GM21423 (cell line): ENCODE measurements around the gene LBH.
A peak's percentile ranks its signal among the peaks of the same experiment; 100 is the strongest.

Source experiments
- ATAC-seq: cut with Tn5 transposase; IDR thresholded peaks from one replicate; pipeline ENCODE4 v1.9.1; 2021; ENCODE audit warnings: mild to moderate bottlenecking, moderate library complexity; ENCODE audit not compliant: unreplicated experiment

Gene LBH

GRCh38 chr2:30272286-30272685 is 41.0 kb downstream of the LBH start:
- no peak for ATAC-seq

GRCh38 chr2:30272761-30273573 is 41.6 kb downstream of the LBH start:
- ATAC-seq, result no peak

GRCh38 chr2:30273574-30273929 is 42.2 kb downstream of the LBH start:
- no peak for ATAC-seq

- no peak for ATAC-seq
Observed at GRCh38 chr2:30275256-30275655, 43.9 kb downstream of the LBH start.

GRCh38 chr2:30276455-30276911 is 45.1 kb downstream of the LBH start:
- ATAC-seq, result no peak

- ATAC-seq, result no peak
Observed at GRCh38 chr2:30277582-30277981, 46.2 kb downstream of the LBH start.

GRCh38 chr2:30278419-30278818 is 47.1 kb downstream of the LBH start:
- no peak for ATAC-seq

GRCh38 chr2:30280596-30281434 is 49.5 kb downstream of the LBH start:
- no peak for ATAC-seq

GRCh38 chr2:30282081-30282480 is 50.7 kb downstream of the LBH start:
- ATAC-seq, result peak; percentile 78

GRCh38 chr2:30282721-30283120 is 51.4 kb downstream of the LBH start:
- no peak for ATAC-seq

- ATAC-seq, result no peak
Observed at GRCh38 chr2:30283931-30284565, 52.7 kb downstream of the LBH start.

GRCh38 chr2:30285758-30286157 is 54.4 kb downstream of the LBH start:
- no peak for ATAC-seq

GRCh38 chr2:30287190-30287840 is 56.0 kb downstream of the LBH start:
- no peak for ATAC-seq

- ATAC-seq, result peak; percentile 57
Observed at GRCh38 chr2:30287857-30288513, 56.7 kb downstream of the LBH start.

GRCh38 chr2:30288561-30288960 is 57.2 kb downstream of the LBH start:
- no peak for ATAC-seq

- no peak for ATAC-seq
Observed at GRCh38 chr2:30293303-30293921, 62.1 kb downstream of the LBH start.

- ATAC-seq, result no peak
Observed at GRCh38 chr2:30294133-30294532, 62.8 kb downstream of the LBH start.

GRCh38 chr2:30296496-30296895 is 65.2 kb downstream of the LBH start:
- ATAC-seq, result no peak

- ATAC-seq, result no peak
Observed at GRCh38 chr2:30298302-30298701, 67.0 kb downstream of the LBH start.

- ATAC-seq, result no peak
Observed at GRCh38 chr2:30300122-30300455, 68.8 kb downstream of the LBH start.
